H1 (cell line): Measurements from ENCODE around the gene NDUFB10. TPM values are rescaled to one million over a fixed set of nuclear protein-coding genes. Genes with fewer than 3 reads are reported as not detected.
A peak's percentile ranks its signal among the peaks of the same experiment; 100 is the strongest.

Source experiments
- CTCF ChIA-PET: fragments of 300-600 bp; sonication (Branson Sonifier 250); formaldehyde crosslinking; loops from one replicate; lab custom pipeline; 2021; ENCODE audit not compliant: partially characterized antibody; lab: Charles Lee
- POLR2A ChIA-PET: fragments of 300-600 bp; sonication (Branson Sonifier 250); formaldehyde crosslinking; loops from one replicate; lab custom pipeline; 2021; ENCODE audit warnings: inconsistent platforms; ENCODE audit not compliant: partially characterized antibody; lab: Charles Lee
- DNase-seq, 2 experiments: peaks; one replicate each; pipeline versions ENCODE4 v3.0.0 to v3.0.0-alpha.2; 2010 to 2022; ENCODE audit warnings: low spot score in 2 of 2, low read depth in 1 of 2, mixed read lengths in 1 of 2
- FAIRE-seq: peaks from 2 replicates; lab custom pipeline; 2011; peaks lifted over from hg19 to GRCh38; lab: Jason Lieb, UNC
- H2AFZ ChIP-seq: 2 replicates; pipeline ENCODE4 v1.8.1; 2012; ENCODE audit warnings: low read length, inconsistent platforms
- H2AK5ac ChIP-seq: 2 replicates; pipeline ENCODE4 v1.6.1; 2013; ENCODE audit warnings: low read depth, low read length
- H2BK120ac ChIP-seq: replicated peaks from 2 replicates; pipeline ENCODE3; 2013; ENCODE audit warnings: low read depth, low read length, inconsistent platforms
- H2BK12ac ChIP-seq: 2 replicates; pipeline ENCODE4 v1.6.1; 2013; ENCODE audit warnings: low read depth, low read length
- H2BK15ac ChIP-seq: 2 replicates; pipeline ENCODE4 v1.6.1; 2013; ENCODE audit warnings: low read length
- H2BK20ac ChIP-seq: 2 replicates; pipeline ENCODE4 v1.6.1; 2013; ENCODE audit warnings: low read length
- H2BK5ac ChIP-seq: 2 replicates; pipeline ENCODE4 v1.6.1; 2013; ENCODE audit warnings: low read depth, low read length
- H3K14ac ChIP-seq: 2 replicates; pipeline ENCODE4 v1.6.1; 2013; ENCODE audit warnings: inconsistent platforms; ENCODE audit not compliant: insufficient read length
- H3K18ac ChIP-seq: 2 replicates; pipeline ENCODE4 v1.6.1; 2013; ENCODE audit warnings: low read length; ENCODE audit errors: extremely low read depth
- H3K23ac ChIP-seq: 2 replicates; pipeline ENCODE4 v1.6.1; 2013; ENCODE audit warnings: inconsistent platforms; ENCODE audit not compliant: insufficient read length
- H3K23me2 ChIP-seq: 2 replicates; pipeline ENCODE4 v1.6.1; 2013; ENCODE audit warnings: low read depth, low read length
- H3K27ac ChIP-seq: 2 replicates; pipeline ENCODE4 v1.6.1; 2011; ENCODE audit warnings: low read depth, low read length, inconsistent platforms
- H3K27me3 ChIP-seq, 4 experiments: replicated peaks in 1 of 4; 1 replicate in 1 of 4; 2 replicates in 3 of 4; pipeline versions ENCODE4 v1.6.1 to v1.8.1; 2011 to 2013; ENCODE audit warnings: low read length in 3 of 4, mild to moderate bottlenecking in 3 of 4, inconsistent platforms in 2 of 4, mixed read lengths in 2 of 4, moderate library complexity in 1 of 4; ENCODE audit not compliant: control insufficient read depth in 3 of 4, insufficient read depth in 3 of 4; ENCODE audit errors: extremely low read depth in 1 of 4
- H3K36me3 ChIP-seq, 4 experiments: 2 replicates each; pipeline versions ENCODE4 v1.6.1 to v1.8.1; 2011 to 2013; ENCODE audit warnings: mild to moderate bottlenecking in 4 of 4, low read length in 3 of 4, moderate library complexity in 2 of 4, control low read depth in 1 of 4, inconsistent platforms in 1 of 4; ENCODE audit not compliant: insufficient read depth in 4 of 4, control insufficient read depth in 2 of 4
- H3K4ac ChIP-seq: replicated peaks from 2 replicates; pipeline ENCODE3; 2013; ENCODE audit warnings: low read length, low read depth, mixed read lengths, inconsistent platforms; ENCODE audit not compliant: insufficient read length
- H3K4me1 ChIP-seq, 4 experiments: replicated peaks in 1 of 4; 1 replicate in 1 of 4; 2 replicates in 3 of 4; pipeline versions ENCODE4 v1.6.1 to v1.8.1; 2011 to 2013; ENCODE audit warnings: low read length in 3 of 4, inconsistent platforms in 2 of 4, mixed read lengths in 1 of 4; ENCODE audit not compliant: insufficient read depth in 4 of 4, control insufficient read depth in 3 of 4
- H3K4me2 ChIP-seq, 2 experiments: 2 replicates each; pipeline versions ENCODE4 v1.6.1 to v1.8.1; 2011 to 2013; ENCODE audit warnings: low read depth in 2 of 2, low read length in 2 of 2, control low read depth in 1 of 2, inconsistent platforms in 1 of 2, mild to moderate bottlenecking in 1 of 2; ENCODE audit not compliant: insufficient read depth in 1 of 2
- H3K4me3 ChIP-seq, 4 experiments: fragments of 200-600, 300-600 bp in 1 of 4; sonication (generic), shearing (Covaris generic), sonication (Bioruptor Twin) in 1 of 4; 2 replicates each; pipeline versions ENCODE4 v1.5.1 to v1.8.1; 2011 to 2016; ENCODE audit warnings: low read length in 4 of 4, low read depth in 3 of 4, control low read depth in 2 of 4, inconsistent platforms in 2 of 4, mild to moderate bottlenecking in 2 of 4, mixed read lengths in 1 of 4, moderate library complexity in 1 of 4; ENCODE audit not compliant: insufficient read depth in 2 of 4; ENCODE audit errors: extremely low read depth in 1 of 4
- H3K56ac ChIP-seq: replicated peaks from 2 replicates; pipeline ENCODE3; 2013; ENCODE audit warnings: low read depth, mild to moderate bottlenecking, mixed read lengths, low read length, inconsistent platforms; ENCODE audit not compliant: insufficient read length
- H3K79me1 ChIP-seq: 2 replicates; pipeline ENCODE4 v1.6.1; 2013; ENCODE audit warnings: low read depth, low read length, control low read depth
- H3K79me2 ChIP-seq, 2 experiments: 2 replicates each; pipeline versions ENCODE4 v1.6.1 to v1.8.1; 2012 to 2013; ENCODE audit warnings: low read length in 2 of 2, mild to moderate bottlenecking in 2 of 2, inconsistent platforms in 1 of 2; ENCODE audit not compliant: insufficient read depth in 2 of 2, control insufficient read depth in 1 of 2
- H3K9ac ChIP-seq, 4 experiments: replicated peaks in 1 of 4; 1 replicate in 1 of 4; 2 replicates in 3 of 4; pipeline versions ENCODE4 v1.6.1 to v1.8.1; 2011 to 2013; ENCODE audit warnings: low read depth in 3 of 4, low read length in 3 of 4, control low read depth in 2 of 4, mild to moderate bottlenecking in 2 of 4, moderate library complexity in 2 of 4, inconsistent platforms in 1 of 4; ENCODE audit errors: extremely low read depth in 1 of 4
- H3K9me3 ChIP-seq, 2 experiments: 2 replicates each; pipeline versions ENCODE4 v1.6.1 to v1.8.1; 2012 to 2013; ENCODE audit warnings: mild to moderate bottlenecking in 2 of 2, moderate library complexity in 2 of 2, control low read depth in 1 of 2, inconsistent platforms in 1 of 2, low read depth in 1 of 2, low read length in 1 of 2, mixed read lengths in 1 of 2; ENCODE audit not compliant: insufficient read depth in 2 of 2
- H4K20me1 ChIP-seq, 2 experiments: replicated peaks in 1 of 2; 2 replicates each; pipeline versions ENCODE3 to v1.8.1; 2011 to 2013; ENCODE audit warnings: inconsistent platforms in 2 of 2, low read length in 2 of 2, mild to moderate bottlenecking in 1 of 2; ENCODE audit not compliant: insufficient read depth in 2 of 2, control insufficient read depth in 1 of 2
- H4K5ac ChIP-seq: 2 replicates; pipeline ENCODE4 v1.6.1; 2013; ENCODE audit warnings: low read length, low read depth, mixed read lengths, inconsistent platforms; ENCODE audit not compliant: insufficient read length
- H4K8ac ChIP-seq: 2 replicates; pipeline ENCODE4 v1.8.0; 2013; ENCODE audit warnings: mild to moderate bottlenecking, moderate library complexity, low read length, inconsistent platforms; ENCODE audit not compliant: insufficient read depth; ENCODE audit errors: extremely low read depth
- H4K91ac ChIP-seq: replicated peaks from 2 replicates; pipeline ENCODE3; 2013; ENCODE audit warnings: low read length, mixed read lengths, inconsistent platforms; ENCODE audit not compliant: insufficient read length
- BRCA1 ChIP-seq: IDR thresholded peaks from 2 replicates; pipeline ENCODE4 v1.6.1; 2012; ENCODE audit warnings: low read depth, low read length, improper control_type of control experiment
- KDM5A ChIP-seq: fragments of 200-600 bp; IDR thresholded peaks from 2 replicates; pipeline ENCODE4 v1.7.1; 2012; ENCODE audit warnings: mild to moderate bottlenecking, low read length, inconsistent platforms, mixed read lengths
- NANOG ChIP-seq: IDR thresholded peaks from 2 replicates; pipeline ENCODE4 v1.6.1; 2011; ENCODE audit warnings: low read length, low read depth, mild to moderate bottlenecking, inconsistent platforms; ENCODE audit not compliant: insufficient read depth, poor library complexity, severe bottlenecking
- POLR2A ChIP-seq, 2 experiments: IDR thresholded peaks; 1 replicate in 1 of 2; 2 replicates in 1 of 2; pipeline ENCODE4 v1.6.1; 2011; ENCODE audit warnings: low read depth in 2 of 2, low read length in 2 of 2, mild to moderate bottlenecking in 2 of 2; ENCODE audit errors: control extremely low read depth in 1 of 2
- SRF ChIP-seq: IDR thresholded peaks from 2 replicates; pipeline ENCODE4 v1.6.1; 2011; ENCODE audit warnings: mild to moderate bottlenecking, low read depth, low read length, moderate library complexity
- TAF7 ChIP-seq: optimal IDR thresholded peaks from 2 replicates; pipeline ENCODE3; 2011; ENCODE audit warnings: low read depth, mild to moderate bottlenecking, inconsistent platforms, low read length, moderate library complexity, borderline replicate concordance
- TEAD4 ChIP-seq: IDR thresholded peaks from 2 replicates; pipeline ENCODE4 v1.6.1; 2012; ENCODE audit warnings: low read depth, low read length, inconsistent platforms, mixed read lengths
- WGBS, 2 experiments: shearing (Covaris generic) in 1 of 2; methylation state at CpG; one replicate each; pipeline versions ENCODE4 v1.1.6 to v1.1.7; 2013 to 2015; ENCODE audit warnings: low lambda C conversion rate in 2 of 2, mixed read lengths in 2 of 2, inconsistent platforms in 1 of 2, low coverage in 1 of 2, missing lambda C conversion rate in 1 of 2; ENCODE audit not compliant: insufficient replicate concordance in 2 of 2, insufficient coverage in 1 of 2, insufficient read length in 1 of 2; ENCODE audit errors: extremely low coverage in 1 of 2, missing lambda C conversion rate in 1 of 2; 5-methylcytosine and 5-hydroxymethylcytosine counted together
- polyA plus RNA-seq, 7 experiments: library from polyadenylated mRNA; depleted of rRNA in 3 of 7; stranded (reverse) in 5 of 7; unstranded in 2 of 7; fragments of >200 nt in 5 of 7; fragments of 200-250 nt in 2 of 7; gene quantifications; 1 replicate in 5 of 7; 2 replicates in 1 of 7; 4 replicates in 1 of 7; pipeline versions ENCODE4 v1.2.1 to v1.2.3, GENCODE V29; 2011 to 2013; ENCODE audit warnings: missing spikeins in 2 of 7, mixed read lengths in 2 of 7
- total RNA-seq: library from RNA; stranded (reverse); fragmentation: NEBNext Ultra II Directional; extraction: Animal tissue kit (Norgen Biotek cat#: 25700); gene quantifications from 2 replicates; pipeline ENCODE4 v1.2.1, GENCODE V29; 2021
- TF ChIP-seq, protein P1 (sequence below): IDR thresholded peaks from 2 replicates; pipeline ENCODE4 v1.6.1; 2011; ENCODE audit warnings: low read length, improper control_type of control experiment
- TF ChIP-seq, protein P2 (sequence below): IDR thresholded peaks from 2 replicates; pipeline ENCODE4 v1.6.1; 2012; ENCODE audit warnings: inconsistent platforms

NDUFB10 gene
- total and polyA plus RNA-seq, 2 of the 8 experiments (the other 6 are each of a cell fraction or from before 2014, with no cell fraction given): 183 to 194 TPM

DNA sequence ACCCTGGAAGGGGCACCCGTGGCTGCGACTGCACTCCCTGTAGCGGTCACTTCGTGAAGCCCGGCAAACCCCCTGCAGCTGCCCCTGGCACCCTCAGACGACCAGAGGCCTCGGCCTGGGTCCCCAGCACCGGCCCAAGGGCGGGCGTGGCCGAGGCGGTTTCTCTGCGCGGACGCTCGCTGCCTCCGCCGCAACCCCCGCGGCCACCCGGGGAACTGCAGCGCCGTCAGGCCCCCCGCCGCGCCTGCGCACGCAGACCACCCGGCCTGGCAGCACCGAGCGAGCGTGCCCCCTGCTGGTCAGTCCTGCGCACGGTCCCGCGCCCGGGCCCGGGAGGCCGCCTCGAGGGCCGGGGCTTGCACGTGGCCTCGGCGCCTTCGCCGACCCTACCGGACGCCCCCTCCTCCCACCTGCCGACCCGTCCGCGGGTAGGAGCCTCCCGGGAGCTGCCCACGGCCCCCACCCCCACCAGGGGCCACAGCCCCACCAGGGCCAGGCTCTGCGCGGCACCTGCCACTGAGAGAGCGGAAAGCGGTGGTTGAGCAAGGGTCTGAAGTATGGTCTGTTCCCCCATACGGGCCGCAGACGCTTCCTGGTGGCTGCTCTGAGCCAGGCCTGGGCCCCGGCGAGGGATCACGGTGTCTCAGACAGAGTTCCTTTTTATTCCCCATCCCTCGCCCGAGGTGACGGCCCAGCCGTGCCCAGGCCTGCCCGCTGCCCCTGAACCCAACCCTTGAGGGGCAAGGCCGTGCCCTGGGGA lies 29.6 kb upstream of the NDUFB10 start:
- Histone ChIP-seq H3K4ac (no peak overlapping the region), H3K14ac (no peak overlapping the region), H3K56ac (no peak overlapping the region), H3K27me3 (peaks cover 0 to 17% (median 9%) of the 10 kb centered on the region in 4 experiments; a peak in 5 of 7 replicates), H3K9me3 (no peaks in the 10 kb centered on the region), H3K23ac (no peak overlapping the region), H3K4me2 (peak overlapping the region; percentile 52 to 66; a peak in 3 of 4 replicates), H3K23me2 (no peaks in the 10 kb centered on the region), H3K4me3 (peak overlapping the region; percentile 21 to 55 (median 36); a peak in 7 of 8 replicates), H3K36me3 (no peaks in the 10 kb centered on the region), H2BK120ac (no peak overlapping the region), H4K8ac (peak overlapping the region; percentile 77), H4K91ac (no peak overlapping the region), H2AFZ (no peak overlapping the region), H2AK5ac (no peak overlapping the region), H3K27ac (no peak overlapping the region), H3K18ac (no peak overlapping the region; the same call in 1 of the 2 replicates), H2BK15ac (0 out of 2 replicates have a peak overlapping the region, but pooled peaks have one; percentile 12), H2BK5ac (no peak overlapping the region), H3K79me1 (no peaks in the 10 kb centered on the region), H4K5ac (no peak overlapping the region), H3K79me2 (no peaks in the 10 kb centered on the region), H2BK12ac (peak overlapping the region; percentile 27; the same call in 1 of the 2 replicates), H3K4me1 (peaks cover 0 to 10% (median 4%) of the 10 kb centered on the region in 4 experiments; a peak in 5 of 7 replicates), H4K20me1 (no peaks in the 10 kb centered on the region), H2BK20ac (no peak overlapping the region), H3K9ac (no peak overlapping the region)
- ChIA-PET CTCF (interaction anchor here (0.7 to 8.0 kb wide), 21 partner anchors 10 to 116 kb away, joined by 3 to 75 read pairs (median 5); partner anchors contain the start of genes MSRB1, RNF151, RPS2 and TBL3), POLR2A (interaction anchor here (4.1 kb wide), 1 partner anchor 34 kb away, joined by 27 read pairs; the partner anchor contains the start of gene RPS2)
- 27% methylated on average over 33 of the region's 70 CpGs; no CpG with 5 or more reads in 1 of the 2 experiments for WGBS, 2 experiments
- peak; percentile 57 to 99 for DNase-seq
- FAIRE-seq: no peak
- TF ChIP-seq NANOG (peak; percentile 49), POLR2A (IDR thresholded peaks at IDR 0.05; ENCODE audit: control extremely low read depth in 1 of 2, low read depth in 2 of 2, low read length in 2 of 2) (no peak), BRCA1 (no peak), TEAD4 (peak; percentile 28; the same call in 1 of the 2 replicates), TAF7 (peak; percentile 82), KDM5A (no peak), SRF (no peak)
- TF ChIP-seq, protein P1, sequence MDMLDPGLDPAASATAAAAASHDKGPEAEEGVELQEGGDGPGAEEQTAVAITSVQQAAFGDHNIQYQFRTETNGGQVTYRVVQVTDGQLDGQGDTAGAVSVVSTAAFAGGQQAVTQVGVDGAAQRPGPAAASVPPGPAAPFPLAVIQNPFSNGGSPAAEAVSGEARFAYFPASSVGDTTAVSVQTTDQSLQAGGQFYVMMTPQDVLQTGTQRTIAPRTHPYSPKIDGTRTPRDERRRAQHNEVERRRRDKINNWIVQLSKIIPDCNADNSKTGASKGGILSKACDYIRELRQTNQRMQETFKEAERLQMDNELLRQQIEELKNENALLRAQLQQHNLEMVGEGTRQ: no peak
- TF ChIP-seq, protein P2, sequence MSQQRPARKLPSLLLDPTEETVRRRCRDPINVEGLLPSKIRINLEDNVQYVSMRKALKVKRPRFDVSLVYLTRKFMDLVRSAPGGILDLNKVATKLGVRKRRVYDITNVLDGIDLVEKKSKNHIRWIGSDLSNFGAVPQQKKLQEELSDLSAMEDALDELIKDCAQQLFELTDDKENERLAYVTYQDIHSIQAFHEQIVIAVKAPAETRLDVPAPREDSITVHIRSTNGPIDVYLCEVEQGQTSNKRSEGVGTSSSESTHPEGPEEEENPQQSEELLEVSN: peak; percentile 99
